DOHH2 (cell line): Measurements from ENCODE around the gene GATA5.

Experiments
- CTCF ChIP-seq: fragments of 200-600 bp; sonication (generic); IDR thresholded peaks from one replicate; pipeline ENCODE4 v1.5.1; 2014; ENCODE audit warnings: antibody characterized with exemption, mild to moderate bottlenecking, low read depth, low read length; ENCODE audit not compliant: poor library complexity, severe bottlenecking
- EZH2phosphoT487 ChIP-seq: fragments of 200-600 bp; sonication (generic); IDR thresholded peaks from 2 replicates; pipeline ENCODE4 v1.6.1; 2017; ENCODE audit warnings: borderline replicate concordance, mild to moderate bottlenecking, antibody characterized with exemption, low read length, moderate library complexity, mixed read lengths

GRCh38 chr20:62517168-62517567 is 41.4 kb upstream of the GATA5 start:
- TF ChIP-seq CTCF (no peak), EZH2phosphoT487 (no peak)
